GM19035 (cell line): ENCODE data around the gene LAMTOR4.

Experiments used
- ATAC-seq: cut with Tn5 transposase; IDR thresholded peaks from one replicate; pipeline ENCODE4 v1.9.1; 2021; ENCODE audit not compliant: unreplicated experiment

The LAMTOR4 gene

GRCh38 chr7:100148559-100149328, at the start of gene LAMTOR4:
TSS of gene LAMTOR4 (plus strand) at chr7:100148918. CDS start at chr7:100148973, 55 bp downstream.
- ATAC-seq, result peak; percentile 99

GRCh38 chr7:100099452-100099851, 49.3 kb upstream of the LAMTOR4 start:
- no peak for ATAC-seq

- ATAC-seq, result peak; percentile 70
These were observed 48.2 kb upstream of the LAMTOR4 start for GRCh38 chr7:100100420-100101015.

- ATAC-seq, result peak; percentile 85
These were observed 47.5 kb upstream of the LAMTOR4 start, which contains the start of the genes AP4M1 and MCM7 for GRCh38 chr7:100101016-100101862. TSS of gene AP4M1 (plus strand) at chr7:100101643. CDS start at chr7:100101715, 72 bp downstream. TSS of gene MCM7 (minus strand) at chr7:100101397. CDS start at chr7:100101294, 103 bp downstream.

- ATAC-seq, result no peak
These were observed 45.5 kb upstream of the LAMTOR4 start for GRCh38 chr7:100102950-100103840.

- ATAC-seq, result no peak
These were observed 43.2 kb upstream of the LAMTOR4 start for GRCh38 chr7:100105534-100105933.

- no peak for ATAC-seq
These were observed 42.1 kb upstream of the LAMTOR4 start for GRCh38 chr7:100106633-100107032.

GRCh38 chr7:100107125-100107737, 41.5 kb upstream of the LAMTOR4 start:
- ATAC-seq, result no peak

- no peak for ATAC-seq
These were observed 40.8 kb upstream of the LAMTOR4 start for GRCh38 chr7:100107890-100108289.

- ATAC-seq, result no peak
These were observed 39.1 kb upstream of the LAMTOR4 start for GRCh38 chr7:100109521-100110163.

GRCh38 chr7:100111156-100111555, 37.6 kb upstream of the LAMTOR4 start:
- ATAC-seq, result no peak

GRCh38 chr7:100111914-100112313, 36.8 kb upstream of the LAMTOR4 start:
- ATAC-seq, result no peak

GRCh38 chr7:100115026-100115425, 33.7 kb upstream of the LAMTOR4 start:
- no peak for ATAC-seq

- no peak for ATAC-seq
These were observed 30.2 kb upstream of the LAMTOR4 start for GRCh38 chr7:100118388-100119071.

GRCh38 chr7:100119072-100119969, 29.4 kb upstream of the LAMTOR4 start, which contains the start of the genes CNPY4 and TAF6:
TSS of gene CNPY4 (plus strand) at chr7:100119634. CDS start at chr7:100119745, 111 bp downstream.
TSS of gene TAF6 (minus strand) at chr7:100119358. CDS start at chr7:100114209, 5,149 bp downstream.
- peak; percentile 86 for ATAC-seq

GRCh38 chr7:100119970-100120732, 28.6 kb upstream of the LAMTOR4 start:
- ATAC-seq, result peak; percentile 27

- ATAC-seq, result no peak
These were observed 28.0 kb upstream of the LAMTOR4 start for GRCh38 chr7:100120733-100121036.
